K562 (cell line): ENCODE results near the gene ARHGAP24. TPM values are rescaled to one million over a fixed set of nuclear protein-coding genes. Genes with fewer than 3 reads are reported as not detected.

Experiments
- ILK ChIP-seq: fragments of 450-650 bp; IDR thresholded peaks from 2 replicates; pipeline ENCODE4 v1.6.1; 2016; ENCODE audit warnings: missing genetic modification characterization, low read depth, mild to moderate bottlenecking, missing compliant biosample characterization, moderate library complexity, borderline replicate concordance
- KDM1A ChIP-seq, 2 experiments: fragments of 450-650 bp; IDR thresholded peaks; 2 replicates each; pipeline ENCODE4 v1.6.1; 2016; ENCODE audit warnings: mild to moderate bottlenecking in 2 of 2
- KDM2B ChIP-seq: fragments of 250-450 bp; sonication (Bioruptor Pico); IDR thresholded peaks from 2 replicates; pipeline ENCODE4 v1.8.0; 2021; ENCODE audit warnings: mild to moderate bottlenecking, moderate library complexity
- SIX5 ChIP-seq, 2 experiments: IDR thresholded peaks; 2 replicates each; pipeline ENCODE4 v1.6.1; 2011; ENCODE audit warnings: low read length in 2 of 2, borderline replicate concordance in 1 of 2, low read depth in 1 of 2, mild to moderate bottlenecking in 1 of 2, moderate library complexity in 1 of 2; ENCODE audit not compliant: insufficient read depth in 1 of 2
- TAL1 ChIP-seq: fragments of 450-650 bp; IDR thresholded peaks from 2 replicates; pipeline ENCODE4 v1.6.1; 2016; ENCODE audit warnings: mild to moderate bottlenecking
- ZNF347 ChIP-seq: fragments of 450-650 bp; formaldehyde crosslinking; IDR thresholded peaks from 2 replicates; pipeline ENCODE4 v1.4.0; 2020; ENCODE audit warnings: low read depth, mild to moderate bottlenecking, moderate library complexity
- ZNF408 ChIP-seq: fragments of 250-450 bp; sonication (Bioruptor Pico); IDR thresholded peaks from 2 replicates; pipeline ENCODE4 v1.4.0; 2020; ENCODE audit warnings: low read depth, mild to moderate bottlenecking, moderate library complexity
- polyA plus RNA-seq, 8 experiments: library from polyadenylated mRNA; depleted of rRNA in 4 of 8; stranded (reverse) in 5 of 8; unstranded in 3 of 8; fragments of >200 nt; fragmentation: Nextera tagmentation in 2 of 8; fragmentation: Illumina TruSeq in 1 of 8; extraction: Ambion mirVana in 2 of 8; extraction: Trizol in 1 of 8; gene quantifications; 2 replicates each; pipeline versions ENCODE4 v1.2.1 to v1.2.3, GENCODE V29; 2011 to 2014; ENCODE audit warnings: inconsistent platforms in 1 of 8, missing spikeins in 1 of 8
- total RNA-seq, 7 experiments: library from RNA; depleted of rRNA in 6 of 7; stranded (reverse); fragments of >200 nt in 6 of 7; fragmentation: Illumina TruSeq in 2 of 7; extraction: Trizol in 2 of 7; gene quantifications; 2 replicates each; pipeline versions ENCODE4 v1.2.1 to v1.2.3, GENCODE V29; 2011 to 2021; ENCODE audit warnings: low replicate concordance in 1 of 7
- TF ChIP-seq, protein P1 (sequence below): sonication (generic); formaldehyde crosslinking; IDR thresholded peaks from 2 replicates; pipeline ENCODE4 v1.8.1; 2023; ENCODE audit warnings: mild to moderate bottlenecking, missing genetic modification reagents
- TF ChIP-seq, protein P2 (sequence below), 3 experiments: fragments of 200-800 bp in 1 of 3; sonication (Bioruptor generic) in 1 of 3; sonication (generic) in 1 of 3; formaldehyde crosslinking in 1 of 3; IDR thresholded peaks; 2 replicates each; pipeline versions ENCODE4 v1.6.1 to v1.8.0; 2016 to 2022; ENCODE audit warnings: mild to moderate bottlenecking in 2 of 3, missing compliant biosample characterization in 2 of 3, missing genetic modification characterization in 2 of 3, missing genetic modification reagents in 1 of 3
- TF ChIP-seq, protein P3 (sequence below), 2 experiments: fragments of 150-350 bp in 1 of 2; IDR thresholded peaks; 2 replicates each; pipeline ENCODE4 v1.6.1; 2012 to 2016; ENCODE audit warnings: low read depth in 2 of 2, low read length in 2 of 2, mild to moderate bottlenecking in 1 of 2, moderate library complexity in 1 of 2

The ARHGAP24 gene
- total and polyA plus RNA-seq, 9 of the 15 experiments (the other 6 are each of a cell fraction or from before 2014, with no cell fraction given) = 8.0 to 22.6 (median 14.0) TPM

DNA sequence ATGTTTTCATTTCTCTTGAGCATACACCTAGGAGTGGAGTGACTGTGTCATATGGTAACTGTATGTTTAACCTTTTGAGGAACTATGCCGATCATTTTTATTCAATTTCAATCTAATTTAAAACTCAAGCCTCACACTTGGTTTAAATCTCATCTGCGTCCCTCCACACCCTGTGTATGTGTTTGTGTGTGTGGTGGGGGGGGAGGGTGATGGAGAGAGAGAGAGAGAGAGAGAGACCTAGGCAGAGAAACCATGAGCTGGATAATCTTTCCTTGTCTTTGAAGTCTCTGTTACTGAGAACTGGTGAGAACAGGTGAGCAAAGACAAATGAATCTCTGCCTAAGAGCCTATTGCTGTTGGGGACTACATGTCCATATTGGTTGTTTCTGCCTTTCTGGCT lies 105.0 kb downstream of the ARHGAP24 start (continued):
- TF ChIP-seq, protein P1, sequence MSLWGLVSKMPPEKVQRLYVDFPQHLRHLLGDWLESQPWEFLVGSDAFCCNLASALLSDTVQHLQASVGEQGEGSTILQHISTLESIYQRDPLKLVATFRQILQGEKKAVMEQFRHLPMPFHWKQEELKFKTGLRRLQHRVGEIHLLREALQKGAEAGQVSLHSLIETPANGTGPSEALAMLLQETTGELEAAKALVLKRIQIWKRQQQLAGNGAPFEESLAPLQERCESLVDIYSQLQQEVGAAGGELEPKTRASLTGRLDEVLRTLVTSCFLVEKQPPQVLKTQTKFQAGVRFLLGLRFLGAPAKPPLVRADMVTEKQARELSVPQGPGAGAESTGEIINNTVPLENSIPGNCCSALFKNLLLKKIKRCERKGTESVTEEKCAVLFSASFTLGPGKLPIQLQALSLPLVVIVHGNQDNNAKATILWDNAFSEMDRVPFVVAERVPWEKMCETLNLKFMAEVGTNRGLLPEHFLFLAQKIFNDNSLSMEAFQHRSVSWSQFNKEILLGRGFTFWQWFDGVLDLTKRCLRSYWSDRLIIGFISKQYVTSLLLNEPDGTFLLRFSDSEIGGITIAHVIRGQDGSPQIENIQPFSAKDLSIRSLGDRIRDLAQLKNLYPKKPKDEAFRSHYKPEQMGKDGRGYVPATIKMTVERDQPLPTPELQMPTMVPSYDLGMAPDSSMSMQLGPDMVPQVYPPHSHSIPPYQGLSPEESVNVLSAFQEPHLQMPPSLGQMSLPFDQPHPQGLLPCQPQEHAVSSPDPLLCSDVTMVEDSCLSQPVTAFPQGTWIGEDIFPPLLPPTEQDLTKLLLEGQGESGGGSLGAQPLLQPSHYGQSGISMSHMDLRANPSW (CRISPR knock-in tag) = no peak
- TF ChIP-seq, protein P2, sequence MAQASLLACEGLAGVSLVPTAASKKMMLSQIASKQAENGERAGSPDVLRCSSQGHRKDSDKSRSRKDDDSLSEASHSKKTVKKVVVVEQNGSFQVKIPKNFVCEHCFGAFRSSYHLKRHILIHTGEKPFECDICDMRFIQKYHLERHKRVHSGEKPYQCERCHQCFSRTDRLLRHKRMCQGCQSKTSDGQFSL (CRISPR knock-in tag; IDR thresholded peaks at IDR 0.05) = peak; percentile 76
- TF ChIP-seq, protein P2 (tag; IDR thresholded peaks at IDR 0.05) = peak in 1 of 2 experiments; percentile 72; a peak in 2 of 4 replicates
- TF ChIP-seq KDM2B (CRISPR knock-in tag) (no peak), TAL1 (no peak), SIX5 (IDR thresholded peaks at IDR 0.05; ENCODE audit: borderline replicate concordance in 1 of 2, insufficient read depth in 1 of 2, low read depth in 1 of 2, low read length in 2 of 2) (no peak), KDM1A (IDR thresholded peaks at IDR 0.05) (0 out of 4 replicates have a peak, but pooled peaks of 1 of the 2 experiments have one; percentile 27), ZNF408 (no peak), ILK (tag) (no peak), ZNF347 (no peak)
- TF ChIP-seq, protein P3, sequence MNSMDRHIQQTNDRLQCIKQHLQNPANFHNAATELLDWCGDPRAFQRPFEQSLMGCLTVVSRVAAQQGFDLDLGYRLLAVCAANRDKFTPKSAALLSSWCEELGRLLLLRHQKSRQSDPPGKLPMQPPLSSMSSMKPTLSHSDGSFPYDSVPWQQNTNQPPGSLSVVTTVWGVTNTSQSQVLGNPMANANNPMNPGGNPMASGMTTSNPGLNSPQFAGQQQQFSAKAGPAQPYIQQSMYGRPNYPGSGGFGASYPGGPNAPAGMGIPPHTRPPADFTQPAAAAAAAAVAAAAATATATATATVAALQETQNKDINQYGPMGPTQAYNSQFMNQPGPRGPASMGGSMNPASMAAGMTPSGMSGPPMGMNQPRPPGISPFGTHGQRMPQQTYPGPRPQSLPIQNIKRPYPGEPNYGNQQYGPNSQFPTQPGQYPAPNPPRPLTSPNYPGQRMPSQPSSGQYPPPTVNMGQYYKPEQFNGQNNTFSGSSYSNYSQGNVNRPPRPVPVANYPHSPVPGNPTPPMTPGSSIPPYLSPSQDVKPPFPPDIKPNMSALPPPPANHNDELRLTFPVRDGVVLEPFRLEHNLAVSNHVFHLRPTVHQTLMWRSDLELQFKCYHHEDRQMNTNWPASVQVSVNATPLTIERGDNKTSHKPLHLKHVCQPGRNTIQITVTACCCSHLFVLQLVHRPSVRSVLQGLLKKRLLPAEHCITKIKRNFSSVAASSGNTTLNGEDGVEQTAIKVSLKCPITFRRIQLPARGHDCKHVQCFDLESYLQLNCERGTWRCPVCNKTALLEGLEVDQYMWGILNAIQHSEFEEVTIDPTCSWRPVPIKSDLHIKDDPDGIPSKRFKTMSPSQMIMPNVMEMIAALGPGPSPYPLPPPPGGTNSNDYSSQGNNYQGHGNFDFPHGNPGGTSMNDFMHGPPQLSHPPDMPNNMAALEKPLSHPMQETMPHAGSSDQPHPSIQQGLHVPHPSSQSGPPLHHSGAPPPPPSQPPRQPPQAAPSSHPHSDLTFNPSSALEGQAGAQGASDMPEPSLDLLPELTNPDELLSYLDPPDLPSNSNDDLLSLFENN (IDR thresholded peaks at IDR 0.05; ENCODE audit: low read depth in 2 of 2, low read length in 2 of 2) = no peak
- TF ChIP-seq, all 486 proteins: peak for 3
